ENCODE results near the gene ATP11A. TPM values are rescaled to one million over a fixed set of nuclear protein-coding genes. Genes with fewer than 3 reads are reported as not detected.

The ATP11A gene
- total RNA-seq, 1 experiment from 2014 or later: 9.4 TPM

DNA sequence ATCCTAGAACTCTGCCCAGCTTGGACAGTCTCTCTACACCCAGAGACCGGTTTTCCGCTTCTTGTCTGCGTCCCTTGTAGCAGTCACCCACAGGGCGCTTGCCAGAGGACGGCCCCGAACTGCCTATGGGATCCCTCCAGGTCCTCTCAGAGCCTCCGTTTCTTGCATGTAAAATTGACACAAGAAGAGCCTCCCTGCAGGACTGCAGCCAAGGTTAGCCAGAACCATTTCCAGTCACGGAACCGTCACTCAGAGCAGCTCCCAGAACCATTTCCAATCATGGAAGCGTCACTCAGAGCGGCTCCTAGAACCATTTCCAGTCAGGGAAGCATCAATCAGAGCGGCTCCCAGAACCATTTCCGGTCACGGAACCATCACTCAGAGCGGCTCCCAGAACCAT, 65.5 kb downstream of the ATP11A start:
- intact Hi-C loops (cut with micrococcal nuclease; ENCODE audit: unreplicated experiment): no loop called here
- Histone ChIP-seq H3K4me3 (ENCODE audit: low read depth, low read length, poor library complexity, severe bottlenecking) (no peak overlapping the region), H3K4me1 (ENCODE audit: insufficient read depth, low read length, poor library complexity, severe bottlenecking) (no peaks in the 10 kb centered on the region), H3K27me3 (replicated peaks; ENCODE audit: insufficient read depth, low read depth, low read length, poor library complexity) (no peaks in the 10 kb centered on the region), H3K36me3 (ENCODE audit: insufficient read depth, low read length, poor library complexity, severe bottlenecking) (no peaks in the 10 kb centered on the region), H3K27ac (ENCODE audit: low read depth, low read length, poor library complexity, severe bottlenecking) (no peak overlapping the region), H3K9me3 (ENCODE audit: low read depth, low read length, poor library complexity, severe bottlenecking) (no peaks in the 10 kb centered on the region)
- TF ChIP-seq CTCF (conservative IDR thresholded peaks at IDR 0.05; ENCODE audit: low read depth, low read length) (no peak), EZH2 (IDR thresholded peaks at IDR 0.05; ENCODE audit: borderline replicate concordance, low read depth, low read length, poor library complexity, severe bottlenecking) (no peak)
- DNase-seq (ENCODE audit: low spot score): no peak
- ChIA-PET POLR2A (ENCODE audit: low non-redundant PET) (no interaction called here), CTCF (no interaction called here)
- BruUV-seq (replicated peaks): no TSS peak

DNA sequence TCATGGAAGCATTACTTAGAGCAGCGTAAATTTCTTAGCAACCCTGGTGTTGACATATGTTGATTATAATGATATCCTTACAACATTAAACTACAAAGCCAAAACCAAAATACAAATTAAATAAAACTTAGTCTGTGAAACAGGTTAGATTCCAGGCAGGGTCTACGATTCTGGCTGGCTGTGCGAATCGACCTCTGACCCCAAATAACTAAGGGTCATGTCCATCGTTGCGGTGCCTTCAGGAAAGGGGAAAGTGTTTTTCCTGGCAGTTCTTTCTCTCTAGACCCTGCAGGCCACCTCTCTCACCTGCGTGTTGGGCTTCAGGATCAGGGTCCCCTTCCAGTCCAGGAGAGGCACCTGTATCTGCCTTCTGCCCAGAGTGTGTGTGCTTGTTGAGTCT, 66.2 kb downstream of the ATP11A start:
- Histone ChIP-seq H3K27me3 (replicated peaks; ENCODE audit: insufficient read depth, low read depth, low read length, poor library complexity) (no peaks in the 10 kb centered on the region), H3K36me3 (ENCODE audit: insufficient read depth, low read length, poor library complexity, severe bottlenecking) (no peaks in the 10 kb centered on the region), H3K9me3 (ENCODE audit: low read depth, low read length, poor library complexity, severe bottlenecking) (no peaks in the 10 kb centered on the region), H3K4me1 (ENCODE audit: insufficient read depth, low read length, poor library complexity, severe bottlenecking) (no peaks in the 10 kb centered on the region), H3K27ac (ENCODE audit: low read depth, low read length, poor library complexity, severe bottlenecking) (no peak overlapping the region), H3K4me3 (ENCODE audit: low read depth, low read length, poor library complexity, severe bottlenecking) (no peak overlapping the region)
- DNase-seq (ENCODE audit: low spot score): no peak
- intact Hi-C loops (cut with micrococcal nuclease; ENCODE audit: unreplicated experiment): no loop called here
- POLR2A ChIA-PET (ENCODE audit: low non-redundant PET): no interaction called here
- CTCF ChIA-PET: no interaction called here
- BruUV-seq (replicated peaks): no TSS peak
- no peak for TF ChIP-seq EZH2 (IDR thresholded peaks at IDR 0.05; ENCODE audit: borderline replicate concordance, low read depth, low read length, poor library complexity, severe bottlenecking)
- no peak for TF ChIP-seq CTCF (conservative IDR thresholded peaks at IDR 0.05; ENCODE audit: low read depth, low read length)

GRCh38 chr13:112756511-112756966, 66.7 kb downstream of the ATP11A start:
- Histone ChIP-seq H3K27ac (ENCODE audit: low read depth, low read length, poor library complexity, severe bottlenecking) (no peak overlapping the region), H3K27me3 (replicated peaks; ENCODE audit: insufficient read depth, low read depth, low read length, poor library complexity) (no peaks in the 10 kb centered on the region), H3K4me3 (ENCODE audit: low read depth, low read length, poor library complexity, severe bottlenecking) (no peak overlapping the region), H3K4me1 (ENCODE audit: insufficient read depth, low read length, poor library complexity, severe bottlenecking) (no peaks in the 10 kb centered on the region), H3K9me3 (ENCODE audit: low read depth, low read length, poor library complexity, severe bottlenecking) (no peaks in the 10 kb centered on the region), H3K36me3 (ENCODE audit: insufficient read depth, low read length, poor library complexity, severe bottlenecking) (no peaks in the 10 kb centered on the region)
- intact Hi-C loops (cut with micrococcal nuclease; ENCODE audit: unreplicated experiment): no loop called here
- peak; percentile 12 for DNase-seq (ENCODE audit: low spot score)
- ChIA-PET CTCF (no interaction called here), POLR2A (ENCODE audit: low non-redundant PET) (no interaction called here)
- no TSS peak for BruUV-seq (replicated peaks)
- TF ChIP-seq CTCF (conservative IDR thresholded peaks at IDR 0.05; ENCODE audit: low read depth, low read length): no peak
- no peak for TF ChIP-seq EZH2 (IDR thresholded peaks at IDR 0.05; ENCODE audit: borderline replicate concordance, low read depth, low read length, poor library complexity, severe bottlenecking)
